BE2C (cell line): ENCODE results near the gene ALK.

Experiments
- DNase-seq: peaks from one replicate; pipeline ENCODE4 v3.0.0-alpha.2; 2020
- H3K27me3 ChIP-seq: fragments of 250-450 bp; sonication (Bioruptor Pico); 2 replicates; pipeline ENCODE4 v1.5.1; 2020; ENCODE audit warnings: mild to moderate bottlenecking
- H3K36me3 ChIP-seq: fragments of 250-450 bp; sonication (Bioruptor Pico); 2 replicates; pipeline ENCODE4 v1.5.1; 2020; ENCODE audit warnings: mild to moderate bottlenecking
- H3K4me1 ChIP-seq: fragments of 250-450 bp; sonication (Bioruptor Pico); 2 replicates; pipeline ENCODE4 v1.5.1; 2020
- H3K4me3 ChIP-seq: 2 replicates; pipeline ENCODE4 v1.5.1; 2011; ENCODE audit warnings: low read depth, low read length
- H3K9me3 ChIP-seq: fragments of 250-450 bp; sonication (Bioruptor Pico); 2 replicates; pipeline ENCODE4 v1.5.1; 2020
- CTCF ChIP-seq: IDR thresholded peaks from 2 replicates; pipeline ENCODE4 v1.5.1; 2012; ENCODE audit warnings: mild to moderate bottlenecking, low read depth, low read length

The ALK gene

GRCh38 chr2:29228947-29229346 lies 692.4 kb downstream of the ALK start:
- Histone ChIP-seq H3K36me3 (no peaks in the 10 kb centered on the region), H3K9me3 (no peaks in the 10 kb centered on the region), H3K4me1 (peaks cover 35% of the 10 kb centered on the region), H3K27me3 (no peaks in the 10 kb centered on the region), H3K4me3 (no peak overlapping the region)
- DNase-seq = no peak
- no peak for TF ChIP-seq CTCF

GRCh38 chr2:29227935-29228675 lies 693.3 kb downstream of the ALK start:
- no peaks in the 10 kb centered on the region for H3K9me3 ChIP-seq
- peak overlapping the region; percentile 8; the same call in 1 of the 2 replicates for H3K4me3 ChIP-seq
- no peaks in the 10 kb centered on the region for H3K36me3 ChIP-seq
- no peaks in the 10 kb centered on the region for H3K27me3 ChIP-seq
- H3K4me1 ChIP-seq = peaks cover 39% of the 10 kb centered on the region
- peak; percentile 88 for DNase-seq
- TF ChIP-seq CTCF = no peak

- no peak overlapping the region for H3K4me3 ChIP-seq
- H3K4me1 ChIP-seq = peaks cover 39% of the 10 kb centered on the region
- H3K9me3 ChIP-seq = no peaks in the 10 kb centered on the region
- H3K27me3 ChIP-seq = no peaks in the 10 kb centered on the region
- DNase-seq = no peak
- no peak for TF ChIP-seq CTCF
- H3K36me3 ChIP-seq = no peaks in the 10 kb centered on the region
These were observed 694.6 kb downstream of the ALK start for GRCh38 chr2:29226808-29227207.

GRCh38 chr2:29226375-29226774 lies 695.0 kb downstream of the ALK start:
- H3K9me3 ChIP-seq = no peaks in the 10 kb centered on the region
- no peak for TF ChIP-seq CTCF
- H3K4me1 ChIP-seq = peaks cover 39% of the 10 kb centered on the region
- no peak overlapping the region for H3K4me3 ChIP-seq
- no peaks in the 10 kb centered on the region for H3K36me3 ChIP-seq
- no peaks in the 10 kb centered on the region for H3K27me3 ChIP-seq
- DNase-seq = no peak

GRCh38 chr2:29225814-29226213 lies 695.6 kb downstream of the ALK start:
- Histone ChIP-seq H3K9me3 (no peaks in the 10 kb centered on the region), H3K27me3 (no peaks in the 10 kb centered on the region), H3K4me1 (peaks cover 39% of the 10 kb centered on the region), H3K4me3 (no peak overlapping the region), H3K36me3 (no peaks in the 10 kb centered on the region)
- no peak for DNase-seq
- no peak for TF ChIP-seq CTCF

GRCh38 chr2:29224693-29225551 lies 696.5 kb downstream of the ALK start:
- TF ChIP-seq CTCF = no peak
- DNase-seq = no peak
- H3K9me3 ChIP-seq = no peaks in the 10 kb centered on the region
- no peaks in the 10 kb centered on the region for H3K27me3 ChIP-seq
- H3K36me3 ChIP-seq = no peaks in the 10 kb centered on the region
- peaks cover 39% of the 10 kb centered on the region for H3K4me1 ChIP-seq
- H3K4me3 ChIP-seq = no peak overlapping the region
